GM23338 (cell line): ENCODE measurements around the gene NPC1L1. TPM values are rescaled to one million over a fixed set of nuclear protein-coding genes. Genes with fewer than 3 reads are reported as not detected.

Experiments
- ATAC-seq: fragments of 200-7000 bp; cut with Tn5 transposase; 3 replicates; pipeline ENCODE4 v1.9.1; 2020
- DNase-seq: peaks from one replicate; pipeline ENCODE4 v3.0.0-alpha.2; 2015; ENCODE audit warnings: low spot score
- H2AFZ ChIP-seq: fragments of 200-600 bp; sonication (generic); 2 replicates; pipeline ENCODE4 v1.8.0; 2016; ENCODE audit warnings: antibody characterized with exemption, mild to moderate bottlenecking, moderate library complexity
- H3F3A ChIP-seq: fragments of 200-600 bp; sonication (generic); replicated peaks from 2 replicates; pipeline ENCODE4 v1.8.0; 2017; ENCODE audit warnings: antibody characterized with exemption, mixed run types, low read depth
- H3K27ac ChIP-seq: fragments of 200-600 bp; sonication (generic); 2 replicates; pipeline ENCODE4 v1.6.1; 2016; ENCODE audit warnings: low read depth
- H3K27me3 ChIP-seq: fragments of 200-600 bp; sonication (generic); 2 replicates; pipeline ENCODE4 v1.8.0; 2016; ENCODE audit warnings: mild to moderate bottlenecking, mixed run types, moderate library complexity; ENCODE audit not compliant: insufficient read depth
- H3K36me3 ChIP-seq: fragments of 200-600 bp; sonication (generic); 2 replicates; pipeline ENCODE4 v1.8.0; 2016; ENCODE audit warnings: mild to moderate bottlenecking; ENCODE audit not compliant: insufficient read depth
- H3K4me1 ChIP-seq: fragments of 200-600 bp; sonication (generic); 2 replicates; pipeline ENCODE4 v1.8.0; 2016; ENCODE audit warnings: mild to moderate bottlenecking, moderate library complexity; ENCODE audit not compliant: insufficient read depth
- H3K4me2 ChIP-seq: fragments of 200-600 bp; sonication (generic); 2 replicates; pipeline ENCODE4 v1.7.1; 2017; ENCODE audit warnings: mixed run types
- H3K4me3 ChIP-seq: fragments of 200-600 bp; sonication (generic); 2 replicates; pipeline ENCODE4 v1.6.1; 2016; ENCODE audit warnings: mixed run types
- H3K79me2 ChIP-seq: fragments of 200-600 bp; sonication (generic); replicated peaks from 2 replicates; pipeline ENCODE4 v1.8.0; 2017; ENCODE audit warnings: mild to moderate bottlenecking; ENCODE audit not compliant: insufficient read depth
- H3K9me2 ChIP-seq: fragments of 200-600 bp; sonication (generic); 2 replicates; pipeline ENCODE4 v1.8.0; 2017; ENCODE audit not compliant: insufficient read depth
- H4K20me1 ChIP-seq: fragments of 200-600 bp; sonication (generic); replicated peaks from 2 replicates; pipeline ENCODE4 v1.8.0; 2017; ENCODE audit warnings: mild to moderate bottlenecking; ENCODE audit not compliant: insufficient read depth
- H3K27ac Mint-ChIP-seq: 2 replicates; pipeline ENCODE4 v1.8.0; 2020; ENCODE audit warnings: inconsistent platforms, mild to moderate bottlenecking, moderate library complexity, mixed read lengths
- H3K27me3 Mint-ChIP-seq: 3 replicates; pipeline ENCODE4 v1.8.0; 2022; ENCODE audit warnings: low read depth, mild to moderate bottlenecking, moderate library complexity, mixed read lengths, inconsistent platforms; ENCODE audit not compliant: insufficient read depth, poor library complexity
- H3K36me3 Mint-ChIP-seq: 3 replicates; pipeline ENCODE4 v1.8.0; 2021; ENCODE audit warnings: low read depth, mild to moderate bottlenecking, inconsistent platforms, moderate library complexity, mixed read lengths
- H3K4me1 Mint-ChIP-seq: 3 replicates; pipeline ENCODE4 v1.8.0; 2020; ENCODE audit warnings: mild to moderate bottlenecking, inconsistent platforms, mixed read lengths
- H3K4me3 Mint-ChIP-seq: 3 replicates; pipeline ENCODE4 v1.8.0; 2021; ENCODE audit warnings: moderate library complexity, mild to moderate bottlenecking, inconsistent platforms, mixed read lengths
- H3K9me3 Mint-ChIP-seq: 3 replicates; pipeline ENCODE4 v1.8.0; 2020; ENCODE audit warnings: moderate library complexity, mild to moderate bottlenecking, inconsistent platforms, mixed read lengths
- CREB1 ChIP-seq: fragments of 250-450 bp; sonication (Bioruptor Pico); IDR thresholded peaks from 2 replicates; pipeline ENCODE4 v1.5.0; 2020; ENCODE audit warnings: low read depth, mild to moderate bottlenecking, moderate library complexity
- EZH2 ChIP-seq: fragments of 200-600 bp; sonication (generic); IDR thresholded peaks from one replicate; pipeline ENCODE4 v1.8.0; 2017; ENCODE audit warnings: antibody characterized with exemption, mild to moderate bottlenecking, low read depth; ENCODE audit not compliant: unreplicated experiment
- EZH2phosphoT487 ChIP-seq: fragments of 200-600 bp; sonication (generic); IDR thresholded peaks from one replicate; pipeline ENCODE4 v1.8.1; 2018; ENCODE audit warnings: antibody characterized with exemption; ENCODE audit not compliant: unreplicated experiment
- JUNB ChIP-seq: IDR thresholded peaks from one replicate; pipeline ENCODE4 v1.6.1; 2016; ENCODE audit warnings: antibody characterized with exemption; ENCODE audit not compliant: unreplicated experiment
- NANOG ChIP-seq: IDR thresholded peaks from 2 replicates; pipeline ENCODE4 v1.6.1; 2016; ENCODE audit warnings: antibody characterized with exemption, borderline replicate concordance
- POLR2AphosphoS5 ChIP-seq: IDR thresholded peaks from 2 replicates; pipeline ENCODE4 v1.6.1; 2016; ENCODE audit warnings: antibody characterized with exemption, low read depth
- STAT1 ChIP-seq: IDR thresholded peaks from one replicate; pipeline ENCODE4 v1.6.1; 2016; ENCODE audit warnings: antibody characterized with exemption; ENCODE audit not compliant: unreplicated experiment
- ZNF114 ChIP-seq: fragments of 250-450 bp; sonication (Bioruptor Pico); IDR thresholded peaks from 2 replicates; pipeline ENCODE4 v1.5.0; 2020; ENCODE audit warnings: mild to moderate bottlenecking, moderate library complexity
- ZNF331 ChIP-seq: fragments of 250-450 bp; sonication (Bioruptor Pico); IDR thresholded peaks from 2 replicates; pipeline ENCODE4 v1.5.0; 2020; ENCODE audit warnings: low read depth, mild to moderate bottlenecking, moderate library complexity
- polyA plus RNA-seq: library from polyadenylated mRNA; unstranded; fragments of >200 nt; fragmentation: Nextera tagmentation; extraction: Ambion mirVana; gene quantifications from 2 replicates; pipeline ENCODE4 v1.2.1, GENCODE V29; 2016
- total RNA-seq: library from RNA; depleted of rRNA; stranded (reverse); fragments of >200 nt; shearing (Covaris generic); gene quantifications from 2 replicates; pipeline ENCODE4 v1.2.3, GENCODE V29; 2014
- TF ChIP-seq, protein P1 (sequence below), 2 experiments: fragments of 200-600 bp in 1 of 2; sonication (generic) in 1 of 2; conservative IDR thresholded peaks; 2 replicates each; pipeline versions ENCODE4 v1.5.1 to v1.6.1; 2016 to 2017; ENCODE audit warnings: antibody characterized with exemption in 2 of 2, low read depth in 2 of 2, mild to moderate bottlenecking in 2 of 2, moderate library complexity in 1 of 2
- TF ChIP-seq, protein P2 (sequence below): IDR thresholded peaks from 2 replicates; pipeline ENCODE4 v1.6.1; 2016; ENCODE audit warnings: antibody characterized with exemption
- TF ChIP-seq, protein P3 (sequence below): fragments of 250-450 bp; sonication (Bioruptor Pico); IDR thresholded peaks from 2 replicates; pipeline ENCODE4 v1.5.0; 2020; ENCODE audit warnings: mild to moderate bottlenecking, moderate library complexity
- TF ChIP-seq, protein P4 (sequence below): IDR thresholded peaks from one replicate; pipeline ENCODE4 v1.6.1; 2018; ENCODE audit warnings: antibody characterized with exemption; ENCODE audit not compliant: unreplicated experiment

NPC1L1 gene
- total and polyA plus RNA-seq, 2 experiments from 2014 or later, result 0.03 TPM; not detected in 1

DNA sequence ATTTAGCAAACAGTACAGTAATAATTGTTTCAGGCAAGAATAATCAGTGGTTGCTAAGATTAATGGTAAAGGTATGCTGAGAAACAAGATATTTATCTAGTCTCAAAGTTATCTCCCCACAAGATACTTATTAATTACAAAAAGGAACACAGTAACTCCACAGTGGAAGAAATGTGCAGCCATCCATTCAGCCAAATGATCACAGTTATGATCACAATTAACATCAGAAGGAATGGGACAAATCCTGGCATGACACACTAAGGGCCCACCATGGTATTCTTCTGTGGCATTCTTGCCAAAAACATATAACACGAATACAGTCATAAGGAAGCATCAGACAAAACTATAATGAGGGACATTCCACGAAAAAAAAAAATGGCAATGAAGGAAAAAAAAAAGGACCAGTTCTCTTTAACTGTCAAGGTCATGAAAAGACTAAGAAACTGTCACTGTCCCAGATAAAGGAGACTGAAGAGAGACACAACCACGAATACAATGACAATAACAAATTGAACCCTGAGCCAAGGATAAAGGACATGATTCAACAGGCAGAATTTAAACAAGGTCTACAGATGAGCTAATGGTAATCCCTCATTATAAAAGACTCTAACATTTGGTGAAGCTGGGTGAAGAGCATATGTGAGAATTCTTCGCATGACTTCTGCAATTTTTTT is 71.5 kb downstream of the NPC1L1 start:
- peaks cover 4% of the 10 kb centered on the region for H3K36me3 ChIP-seq
- peaks cover 2% of the 10 kb centered on the region for H3K27me3 Mint-ChIP-seq
- no peak overlapping the region for H3K4me3 ChIP-seq
- no peaks in the 10 kb centered on the region for H3K4me1 Mint-ChIP-seq
- H2AFZ ChIP-seq, result no peak overlapping the region
- H3K36me3 Mint-ChIP-seq, result peaks cover 23% of the 10 kb centered on the region
- DNase-seq (no peak), ATAC-seq (no peak)
- H3K27ac Mint-ChIP-seq, result no peak overlapping the region
- H4K20me1 ChIP-seq, result peaks cover 32% of the 10 kb centered on the region
- H3K9me2 ChIP-seq, result no peaks in the 10 kb centered on the region
- H3K4me3 Mint-ChIP-seq, result no peak overlapping the region
- H3F3A ChIP-seq, result no peaks in the 10 kb centered on the region
- no peak overlapping the region for H3K27ac ChIP-seq
- H3K9me3 Mint-ChIP-seq, result no peaks in the 10 kb centered on the region
- H3K4me1 ChIP-seq, result no peaks in the 10 kb centered on the region
- no peaks in the 10 kb centered on the region for H3K27me3 ChIP-seq
- TF ChIP-seq, protein P1, sequence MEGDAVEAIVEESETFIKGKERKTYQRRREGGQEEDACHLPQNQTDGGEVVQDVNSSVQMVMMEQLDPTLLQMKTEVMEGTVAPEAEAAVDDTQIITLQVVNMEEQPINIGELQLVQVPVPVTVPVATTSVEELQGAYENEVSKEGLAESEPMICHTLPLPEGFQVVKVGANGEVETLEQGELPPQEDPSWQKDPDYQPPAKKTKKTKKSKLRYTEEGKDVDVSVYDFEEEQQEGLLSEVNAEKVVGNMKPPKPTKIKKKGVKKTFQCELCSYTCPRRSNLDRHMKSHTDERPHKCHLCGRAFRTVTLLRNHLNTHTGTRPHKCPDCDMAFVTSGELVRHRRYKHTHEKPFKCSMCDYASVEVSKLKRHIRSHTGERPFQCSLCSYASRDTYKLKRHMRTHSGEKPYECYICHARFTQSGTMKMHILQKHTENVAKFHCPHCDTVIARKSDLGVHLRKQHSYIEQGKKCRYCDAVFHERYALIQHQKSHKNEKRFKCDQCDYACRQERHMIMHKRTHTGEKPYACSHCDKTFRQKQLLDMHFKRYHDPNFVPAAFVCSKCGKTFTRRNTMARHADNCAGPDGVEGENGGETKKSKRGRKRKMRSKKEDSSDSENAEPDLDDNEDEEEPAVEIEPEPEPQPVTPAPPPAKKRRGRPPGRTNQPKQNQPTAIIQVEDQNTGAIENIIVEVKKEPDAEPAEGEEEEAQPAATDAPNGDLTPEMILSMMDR (conservative IDR thresholded peaks at IDR 0.05; ENCODE audit: low read depth in 2 of 2), result no peak
- TF ChIP-seq, protein P2, sequence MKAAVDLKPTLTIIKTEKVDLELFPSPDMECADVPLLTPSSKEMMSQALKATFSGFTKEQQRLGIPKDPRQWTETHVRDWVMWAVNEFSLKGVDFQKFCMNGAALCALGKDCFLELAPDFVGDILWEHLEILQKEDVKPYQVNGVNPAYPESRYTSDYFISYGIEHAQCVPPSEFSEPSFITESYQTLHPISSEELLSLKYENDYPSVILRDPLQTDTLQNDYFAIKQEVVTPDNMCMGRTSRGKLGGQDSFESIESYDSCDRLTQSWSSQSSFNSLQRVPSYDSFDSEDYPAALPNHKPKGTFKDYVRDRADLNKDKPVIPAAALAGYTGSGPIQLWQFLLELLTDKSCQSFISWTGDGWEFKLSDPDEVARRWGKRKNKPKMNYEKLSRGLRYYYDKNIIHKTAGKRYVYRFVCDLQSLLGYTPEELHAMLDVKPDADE, result no peak
- no peak for TF ChIP-seq ZNF114 (CRISPR knock-in tag)
- TF ChIP-seq, protein P3, sequence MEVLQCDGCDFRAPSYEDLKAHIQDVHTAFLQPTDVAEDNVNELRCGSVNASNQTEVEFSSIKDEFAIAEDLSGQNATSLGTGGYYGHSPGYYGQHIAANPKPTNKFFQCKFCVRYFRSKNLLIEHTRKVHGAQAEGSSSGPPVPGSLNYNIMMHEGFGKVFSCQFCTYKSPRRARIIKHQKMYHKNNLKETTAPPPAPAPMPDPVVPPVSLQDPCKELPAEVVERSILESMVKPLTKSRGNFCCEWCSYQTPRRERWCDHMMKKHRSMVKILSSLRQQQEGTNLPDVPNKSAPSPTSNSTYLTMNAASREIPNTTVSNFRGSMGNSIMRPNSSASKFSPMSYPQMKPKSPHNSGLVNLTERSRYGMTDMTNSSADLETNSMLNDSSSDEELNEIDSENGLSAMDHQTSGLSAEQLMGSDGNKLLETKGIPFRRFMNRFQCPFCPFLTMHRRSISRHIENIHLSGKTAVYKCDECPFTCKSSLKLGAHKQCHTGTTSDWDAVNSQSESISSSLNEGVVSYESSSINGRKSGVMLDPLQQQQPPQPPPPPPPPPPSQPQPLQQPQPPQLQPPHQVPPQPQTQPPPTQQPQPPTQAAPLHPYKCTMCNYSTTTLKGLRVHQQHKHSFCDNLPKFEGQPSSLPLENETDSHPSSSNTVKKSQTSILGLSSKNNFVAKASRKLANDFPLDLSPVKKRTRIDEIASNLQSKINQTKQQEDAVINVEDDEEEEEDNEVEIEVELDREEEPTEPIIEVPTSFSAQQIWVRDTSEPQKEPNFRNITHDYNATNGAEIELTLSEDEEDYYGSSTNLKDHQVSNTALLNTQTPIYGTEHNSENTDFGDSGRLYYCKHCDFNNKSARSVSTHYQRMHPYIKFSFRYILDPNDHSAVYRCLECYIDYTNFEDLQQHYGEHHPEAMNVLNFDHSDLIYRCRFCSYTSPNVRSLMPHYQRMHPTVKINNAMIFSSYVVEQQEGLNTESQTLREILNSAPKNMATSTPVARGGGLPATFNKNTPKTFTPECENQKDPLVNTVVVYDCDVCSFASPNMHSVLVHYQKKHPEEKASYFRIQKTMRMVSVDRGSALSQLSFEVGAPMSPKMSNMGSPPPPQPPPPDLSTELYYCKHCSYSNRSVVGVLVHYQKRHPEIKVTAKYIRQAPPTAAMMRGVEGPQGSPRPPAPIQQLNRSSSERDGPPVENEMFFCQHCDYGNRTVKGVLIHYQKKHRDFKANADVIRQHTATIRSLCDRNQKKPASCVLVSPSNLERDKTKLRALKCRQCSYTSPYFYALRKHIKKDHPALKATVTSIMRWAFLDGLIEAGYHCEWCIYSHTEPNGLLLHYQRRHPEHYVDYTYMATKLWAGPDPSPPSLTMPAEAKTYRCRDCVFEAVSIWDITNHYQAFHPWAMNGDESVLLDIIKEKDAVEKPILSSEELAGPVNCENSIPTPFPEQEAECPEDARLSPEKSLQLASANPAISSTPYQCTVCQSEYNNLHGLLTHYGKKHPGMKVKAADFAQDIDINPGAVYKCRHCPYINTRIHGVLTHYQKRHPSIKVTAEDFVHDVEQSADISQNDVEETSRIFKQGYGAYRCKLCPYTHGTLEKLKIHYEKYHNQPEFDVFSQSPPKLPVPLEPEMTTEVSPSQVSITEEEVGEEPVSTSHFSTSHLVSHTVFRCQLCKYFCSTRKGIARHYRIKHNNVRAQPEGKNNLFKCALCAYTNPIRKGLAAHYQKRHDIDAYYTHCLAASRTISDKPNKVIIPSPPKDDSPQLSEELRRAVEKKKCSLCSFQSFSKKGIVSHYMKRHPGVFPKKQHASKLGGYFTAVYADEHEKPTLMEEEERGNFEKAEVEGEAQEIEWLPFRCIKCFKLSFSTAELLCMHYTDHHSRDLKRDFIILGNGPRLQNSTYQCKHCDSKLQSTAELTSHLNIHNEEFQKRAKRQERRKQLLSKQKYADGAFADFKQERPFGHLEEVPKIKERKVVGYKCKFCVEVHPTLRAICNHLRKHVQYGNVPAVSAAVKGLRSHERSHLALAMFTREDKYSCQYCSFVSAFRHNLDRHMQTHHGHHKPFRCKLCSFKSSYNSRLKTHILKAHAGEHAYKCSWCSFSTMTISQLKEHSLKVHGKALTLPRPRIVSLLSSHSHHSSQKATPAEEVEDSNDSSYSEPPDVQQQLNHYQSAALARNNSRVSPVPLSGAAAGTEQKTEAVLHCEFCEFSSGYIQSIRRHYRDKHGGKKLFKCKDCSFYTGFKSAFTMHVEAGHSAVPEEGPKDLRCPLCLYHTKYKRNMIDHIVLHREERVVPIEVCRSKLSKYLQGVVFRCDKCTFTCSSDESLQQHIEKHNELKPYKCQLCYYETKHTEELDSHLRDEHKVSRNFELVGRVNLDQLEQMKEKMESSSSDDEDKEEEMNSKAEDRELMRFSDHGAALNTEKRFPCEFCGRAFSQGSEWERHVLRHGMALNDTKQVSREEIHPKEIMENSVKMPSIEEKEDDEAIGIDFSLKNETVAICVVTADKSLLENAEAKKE (CRISPR knock-in tag), result no peak
- TF ChIP-seq JUNB, result no peak
- TF ChIP-seq NANOG, result no peak
- no peak for TF ChIP-seq EZH2
- TF ChIP-seq POLR2AphosphoS5, result no peak
- no peak for TF ChIP-seq STAT1
- no peak for TF ChIP-seq EZH2phosphoT487
- no peak for TF ChIP-seq ZNF331 (CRISPR knock-in tag)
- TF ChIP-seq, protein P4, sequence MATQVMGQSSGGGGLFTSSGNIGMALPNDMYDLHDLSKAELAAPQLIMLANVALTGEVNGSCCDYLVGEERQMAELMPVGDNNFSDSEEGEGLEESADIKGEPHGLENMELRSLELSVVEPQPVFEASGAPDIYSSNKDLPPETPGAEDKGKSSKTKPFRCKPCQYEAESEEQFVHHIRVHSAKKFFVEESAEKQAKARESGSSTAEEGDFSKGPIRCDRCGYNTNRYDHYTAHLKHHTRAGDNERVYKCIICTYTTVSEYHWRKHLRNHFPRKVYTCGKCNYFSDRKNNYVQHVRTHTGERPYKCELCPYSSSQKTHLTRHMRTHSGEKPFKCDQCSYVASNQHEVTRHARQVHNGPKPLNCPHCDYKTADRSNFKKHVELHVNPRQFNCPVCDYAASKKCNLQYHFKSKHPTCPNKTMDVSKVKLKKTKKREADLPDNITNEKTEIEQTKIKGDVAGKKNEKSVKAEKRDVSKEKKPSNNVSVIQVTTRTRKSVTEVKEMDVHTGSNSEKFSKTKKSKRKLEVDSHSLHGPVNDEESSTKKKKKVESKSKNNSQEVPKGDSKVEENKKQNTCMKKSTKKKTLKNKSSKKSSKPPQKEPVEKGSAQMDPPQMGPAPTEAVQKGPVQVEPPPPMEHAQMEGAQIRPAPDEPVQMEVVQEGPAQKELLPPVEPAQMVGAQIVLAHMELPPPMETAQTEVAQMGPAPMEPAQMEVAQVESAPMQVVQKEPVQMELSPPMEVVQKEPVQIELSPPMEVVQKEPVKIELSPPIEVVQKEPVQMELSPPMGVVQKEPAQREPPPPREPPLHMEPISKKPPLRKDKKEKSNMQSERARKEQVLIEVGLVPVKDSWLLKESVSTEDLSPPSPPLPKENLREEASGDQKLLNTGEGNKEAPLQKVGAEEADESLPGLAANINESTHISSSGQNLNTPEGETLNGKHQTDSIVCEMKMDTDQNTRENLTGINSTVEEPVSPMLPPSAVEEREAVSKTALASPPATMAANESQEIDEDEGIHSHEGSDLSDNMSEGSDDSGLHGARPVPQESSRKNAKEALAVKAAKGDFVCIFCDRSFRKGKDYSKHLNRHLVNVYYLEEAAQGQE, result no peak
- no peak for TF ChIP-seq CREB1 (CRISPR knock-in tag)
- no peak overlapping the region for H3K4me2 ChIP-seq
- peaks cover 74% of the 10 kb centered on the region for H3K79me2 ChIP-seq
